HEK293 (cell line): ENCODE data around the gene YPEL1.

Experiments
- CTCF ChIA-PET: fragments of 350-600 bp; formaldehyde crosslinking; extraction: SDS; loops from one replicate; lab custom pipeline; 2021; ENCODE audit warnings: antibody characterized with exemption; lab: Yijun Ruan, JAX
- POLR2A ChIA-PET: fragments of 300-600 bp; formaldehyde crosslinking; extraction: SDS; loops from one replicate; lab custom pipeline; 2020; ENCODE audit warnings: antibody characterized with exemption, inconsistent platforms; lab: Yijun Ruan, JAX
- H3K27ac ChIP-seq: fragments of 200-500 bp; sonication (Bioruptor generic); 2 replicates; pipeline ENCODE4 v1.5.1; 2014; ENCODE audit warnings: low read depth, low read length, control low read depth, inconsistent platforms; ENCODE audit errors: extremely low read depth
- H3K36me3 ChIP-seq, 2 experiments: fragments of 200-500 bp in 1 of 2; sonication (Bioruptor generic) in 1 of 2; 1 replicate in 1 of 2; 2 replicates in 1 of 2; pipeline ENCODE4 v1.5.1; 2014 to 2017; ENCODE audit warnings: inconsistent platforms in 2 of 2, low read length in 2 of 2; ENCODE audit not compliant: control insufficient read depth in 2 of 2, insufficient read depth in 1 of 2
- H3K4me1 ChIP-seq: fragments of 200-500 bp; sonication (Bioruptor generic); 2 replicates; pipeline ENCODE4 v1.5.1; 2014; ENCODE audit warnings: mild to moderate bottlenecking, low read length, inconsistent platforms; ENCODE audit not compliant: control insufficient read depth, insufficient read depth
- H3K4me3 ChIP-seq: 2 replicates; pipeline ENCODE4 v1.5.1; 2011; ENCODE audit warnings: low read depth, mild to moderate bottlenecking, control low read depth, low read length, moderate library complexity
- H3K9me3 ChIP-seq: fragments of 200-500 bp; sonication (Bioruptor generic); 2 replicates; pipeline ENCODE4 v1.5.1; 2014; ENCODE audit warnings: low read depth, low read length, inconsistent platforms; ENCODE audit not compliant: control insufficient read depth, insufficient read depth
- BCL11A ChIP-seq: fragments of 450-650 bp; formaldehyde crosslinking; IDR thresholded peaks from 2 replicates; pipeline ENCODE4 v1.5.1; 2016; ENCODE audit warnings: low read depth, missing biosample characterization, missing genetic modification characterization
- BCL11B ChIP-seq: fragments of 450-650 bp; formaldehyde crosslinking; IDR thresholded peaks from 2 replicates; pipeline ENCODE4 v1.5.1; 2016; ENCODE audit warnings: low read depth, missing biosample characterization, missing genetic modification characterization
- BCL6B ChIP-seq: fragments of 450-650 bp; formaldehyde crosslinking; IDR thresholded peaks from 2 replicates; pipeline ENCODE4 v1.5.1; 2017; ENCODE audit warnings: missing biosample characterization, missing genetic modification characterization
- HIC1 ChIP-seq: fragments of 450-650 bp; formaldehyde crosslinking; IDR thresholded peaks from 2 replicates; pipeline ENCODE4 v1.5.1; 2016; ENCODE audit warnings: missing biosample characterization, missing genetic modification characterization
- REPIN1 ChIP-seq: fragments of 450-650 bp; formaldehyde crosslinking; IDR thresholded peaks from 2 replicates; pipeline ENCODE4 v1.5.1; 2017; ENCODE audit warnings: missing biosample characterization, missing genetic modification characterization, low read depth
- ZNF155 ChIP-seq: fragments of 450-650 bp; formaldehyde crosslinking; IDR thresholded peaks from 2 replicates; pipeline ENCODE4 v1.5.1; 2016; ENCODE audit warnings: missing biosample characterization, missing genetic modification characterization
- ZNF169 ChIP-seq: fragments of 450-650 bp; formaldehyde crosslinking; IDR thresholded peaks from 2 replicates; pipeline ENCODE4 v1.5.1; 2016; ENCODE audit warnings: missing biosample characterization, missing genetic modification characterization
- ZNF175 ChIP-seq: fragments of 450-650 bp; formaldehyde crosslinking; IDR thresholded peaks from 2 replicates; pipeline ENCODE4 v1.5.1; 2016; ENCODE audit warnings: missing biosample characterization, missing genetic modification characterization
- ZNF302 ChIP-seq: fragments of 450-650 bp; formaldehyde crosslinking; IDR thresholded peaks from 2 replicates; pipeline ENCODE4 v1.5.1; 2016; ENCODE audit warnings: missing biosample characterization, missing genetic modification characterization, low read depth
- ZNF335 ChIP-seq: fragments of 450-650 bp; formaldehyde crosslinking; conservative IDR thresholded peaks from 2 replicates; pipeline ENCODE4 v1.5.1; 2016; ENCODE audit warnings: missing biosample characterization, missing genetic modification characterization
- ZNF362 ChIP-seq: fragments of 450-650 bp; formaldehyde crosslinking; IDR thresholded peaks from 2 replicates; pipeline ENCODE4 v1.5.1; 2016; ENCODE audit warnings: missing biosample characterization, missing genetic modification characterization
- ZNF449 ChIP-seq: fragments of 450-650 bp; formaldehyde crosslinking; IDR thresholded peaks from 2 replicates; pipeline ENCODE4 v1.5.1; 2017; ENCODE audit warnings: missing biosample characterization, mild to moderate bottlenecking, missing genetic modification characterization, moderate library complexity
- ZNF639 ChIP-seq: fragments of 450-650 bp; formaldehyde crosslinking; IDR thresholded peaks from 2 replicates; pipeline ENCODE4 v1.5.1; 2016; ENCODE audit warnings: missing biosample characterization, missing genetic modification characterization
- ZNF785 ChIP-seq: fragments of 450-650 bp; formaldehyde crosslinking; IDR thresholded peaks from 2 replicates; pipeline ENCODE4 v1.5.1; 2016; ENCODE audit warnings: missing biosample characterization, missing genetic modification characterization

YPEL1 gene

GRCh38 chr22:21709688-21710087 lies 25.9 kb downstream of the YPEL1 start:
- POLR2A ChIA-PET: no interaction called here
- TF ChIP-seq ZNF785: no peak
- no peak for TF ChIP-seq REPIN1
- 0 out of 2 replicates have a peak, but pooled peaks have one; percentile 38 for TF ChIP-seq ZNF169 (tag by site-specific recombination)
- 0 out of 2 replicates have a peak, but pooled peaks have one; percentile 19 for TF ChIP-seq BCL11A (tag by site-specific recombination)
- 0 out of 2 replicates have a peak, but pooled peaks have one; percentile 10 for TF ChIP-seq BCL6B (tag by site-specific recombination)
- TF ChIP-seq BCL11B: peak; percentile 44; the same call in 1 of the 2 replicates
- CTCF ChIA-PET: interaction anchor here (0.6 to 1.8 kb wide), 4 partner anchors 17 to 229 kb away, joined by 3 to 7 read pairs (median 5); no protein-coding TSS in a partner anchor
- H3K4me1 ChIP-seq: no peaks in the 10 kb centered on the region
- no peaks in the 10 kb centered on the region for H3K9me3 ChIP-seq
- no peak overlapping the region for H3K4me3 ChIP-seq
- peaks cover 0 to 2% of the 10 kb centered on the region in 2 experiments; a peak in 1 of 3 replicates for H3K36me3 ChIP-seq
- no peak overlapping the region for H3K27ac ChIP-seq

GRCh38 chr22:21708960-21709359 lies 26.6 kb downstream of the YPEL1 start:
- ChIA-PET POLR2A (interaction anchor here (0.9 kb wide), 1 partner anchor 10 kb away, joined by 3 read pairs; no protein-coding TSS in a partner anchor), CTCF (interaction anchor here (0.6 to 3.6 kb wide), 2 partner anchors 133 to 229 kb away, joined by 4 to 19 read pairs; no protein-coding TSS in a partner anchor)
- H3K9me3 ChIP-seq: no peaks in the 10 kb centered on the region
- H3K4me1 ChIP-seq: no peaks in the 10 kb centered on the region
- H3K36me3 ChIP-seq: peaks cover 0 to 2% of the 10 kb centered on the region in 2 experiments; a peak in 1 of 3 replicates
- no peak overlapping the region for H3K27ac ChIP-seq
- H3K4me3 ChIP-seq: no peak overlapping the region
- TF ChIP-seq ZNF335 (tag by site-specific recombination) (no peak), ZNF449 (tag by site-specific recombination) (no peak), ZNF302 (tag by site-specific recombination) (no peak), ZNF175 (tag by site-specific recombination) (no peak), ZNF639 (tag by site-specific recombination) (no peak), ZNF362 (no peak), HIC1 (no peak), ZNF155 (tag by site-specific recombination) (no peak)
